ENCODE measurements around the gene SLC29A1. TPM values are rescaled to one million over a fixed set of nuclear protein-coding genes. Genes with fewer than 3 reads are reported as not detected.

SLC29A1 gene
- total and polyA plus RNA-seq, 4 donors, result 19.1 to 42.7 (median 26.4) TPM

DNA sequence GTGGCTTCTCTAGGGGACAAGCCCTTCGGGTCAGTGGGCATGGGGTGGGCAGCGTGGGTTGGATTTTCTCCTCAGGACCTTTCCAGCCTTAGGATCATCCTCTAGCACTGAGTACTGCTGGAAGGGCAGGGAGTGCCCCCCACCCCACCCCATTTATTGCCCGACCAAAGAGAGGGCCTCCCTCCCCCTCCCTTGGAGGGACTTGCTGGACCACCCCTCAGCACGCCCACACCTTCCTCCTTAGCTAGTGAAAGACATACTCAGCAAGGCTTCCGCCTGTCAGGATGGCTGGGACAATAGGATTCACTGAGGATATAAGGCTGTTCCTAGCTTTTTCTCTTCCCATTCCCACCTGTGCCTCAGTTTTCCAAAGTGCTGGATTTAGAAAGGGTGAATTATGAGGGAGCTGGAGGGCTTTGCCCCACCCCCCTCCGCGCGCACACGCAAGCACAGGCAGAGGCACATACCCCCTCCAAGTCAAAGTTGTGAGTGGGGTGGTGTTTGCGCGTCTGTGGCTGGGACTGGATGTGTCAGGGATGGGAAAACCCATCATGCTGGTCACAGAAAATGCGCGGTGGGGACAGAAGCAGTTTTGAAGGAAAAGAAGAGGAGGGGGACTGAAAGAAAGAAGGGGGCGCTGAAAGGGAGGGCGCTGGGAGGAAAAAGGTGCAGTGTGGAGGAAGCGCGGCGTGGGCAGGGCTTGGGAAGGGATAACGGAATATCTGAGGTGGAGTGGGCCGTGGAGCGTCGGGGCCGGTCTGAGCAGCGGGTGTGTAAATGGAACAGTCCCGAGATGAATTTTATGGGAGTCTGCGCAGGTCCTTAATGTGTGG is 693 bp upstream of the SLC29A1 start:
- Histone ChIP-seq H3K27ac (ENCODE audit: low read depth in 1 of 2, low read length in 1 of 2) (peak overlapping the region; percentile 27 to 92), H3K4me1 (ENCODE audit: control insufficient read depth in 5 of 5, insufficient read depth in 5 of 5, low read length in 5 of 5) (peaks cover 18 to 56% (median 26%) of the 10 kb centered on the region in 5 donors), H3K9me3 (ENCODE audit: control insufficient read depth in 4 of 4, insufficient read depth in 3 of 4, low read length in 3 of 4) (no peaks in the 10 kb centered on the region), H3K36me3 (ENCODE audit: control insufficient read depth in 4 of 4, insufficient read depth in 4 of 4, low read length in 4 of 4) (no peaks in the 10 kb centered on the region), H3K27me3 (ENCODE audit: control insufficient read depth in 3 of 3, insufficient read depth in 3 of 3, low read length in 2 of 3) (no peaks in the 10 kb centered on the region), H3K9ac (ENCODE audit: insufficient read depth in 1 of 2, low read length in 2 of 2) (no peak overlapping the region), H3K4me3 (no peak overlapping the region)
- WGBS, 2 donors, result 23 to 36% methylated on average over 26 of the region's 26 CpGs
- ATAC-seq (ENCODE audit: insufficient read depth, low FRiP score), result no peak
- TF ChIP-seq CTCF (IDR thresholded peaks at IDR 0.05; ENCODE audit: control extremely low read depth, extremely low read depth), result no peak
- DNase-seq, result no peak

GRCh38 chr6:44224029-44224964 is 902 bp downstream of the SLC29A1 start:
- DNase-seq, result peak in 2 of 3 donors; percentile 22 to 49
- no peak overlapping the region for H3K9ac ChIP-seq (ENCODE audit: insufficient read depth in 1 of 2, low read length in 2 of 2)
- 12 to 14% methylated on average over 18 of the region's 18 CpGs for WGBS, 2 donors

DNA sequence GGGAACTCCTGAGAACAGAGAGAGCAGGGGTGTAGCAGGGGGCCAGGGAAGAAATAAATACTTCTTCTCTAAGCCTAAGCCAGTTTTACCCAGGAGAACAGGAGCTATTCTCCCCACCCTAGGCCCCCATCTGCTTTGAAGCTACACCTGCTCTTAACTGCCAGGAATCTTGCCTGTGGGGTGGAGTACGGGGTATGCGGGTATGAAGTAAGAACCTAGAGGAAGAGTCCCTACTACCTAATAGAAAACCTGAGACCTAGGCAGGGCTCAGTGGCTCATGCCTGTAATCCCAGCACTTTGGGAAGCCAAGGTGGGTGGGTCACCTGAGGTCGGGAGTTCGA is 1.5 kb downstream of the SLC29A1 start:
- Histone ChIP-seq H3K27ac (ENCODE audit: low read depth in 1 of 2, low read length in 1 of 2) (peak overlapping the region in 1 of 2 donors; percentile 78), H3K9me3 (ENCODE audit: control insufficient read depth in 4 of 4, insufficient read depth in 3 of 4, low read length in 3 of 4) (no peaks in the 10 kb centered on the region), H3K36me3 (ENCODE audit: control insufficient read depth in 4 of 4, insufficient read depth in 4 of 4, low read length in 4 of 4) (peaks cover 0 to 3% (median 0%) of the 10 kb centered on the region in 4 donors), H3K4me3 (no peak overlapping the region), H3K4me1 (ENCODE audit: control insufficient read depth in 5 of 5, insufficient read depth in 5 of 5, low read length in 5 of 5) (peaks cover 12 to 37% (median 17%) of the 10 kb centered on the region in 5 donors), H3K9ac (ENCODE audit: insufficient read depth in 1 of 2, low read length in 2 of 2) (no peak overlapping the region), H3K27me3 (ENCODE audit: control insufficient read depth in 3 of 3, insufficient read depth in 3 of 3, low read length in 2 of 3) (no peaks in the 10 kb centered on the region)
- DNase-seq, result no peak
- no peak for TF ChIP-seq CTCF (IDR thresholded peaks at IDR 0.05; ENCODE audit: control extremely low read depth, extremely low read depth)
- no peak for ATAC-seq (ENCODE audit: insufficient read depth, low FRiP score)
- 85 to 94% methylated on average over 4 of the region's 4 CpGs for WGBS, 2 donors

More at GRCh38 chr6:44224029-44224964, 902 bp downstream of the SLC29A1 start:
- H3K27ac ChIP-seq (ENCODE audit: low read depth in 1 of 2, low read length in 1 of 2), result peak overlapping the region in 1 of 2 donors; percentile 78
- H3K4me3 ChIP-seq, result no peak overlapping the region
- TF ChIP-seq CTCF (IDR thresholded peaks at IDR 0.05; ENCODE audit: control extremely low read depth, extremely low read depth), result no peak
- ATAC-seq (ENCODE audit: insufficient read depth, low FRiP score), result no peak
- H3K9me3 ChIP-seq (ENCODE audit: control insufficient read depth in 4 of 4, insufficient read depth in 3 of 4, low read length in 3 of 4), result no peaks in the 10 kb centered on the region
- peaks cover 12 to 42% (median 17%) of the 10 kb centered on the region in 5 donors for H3K4me1 ChIP-seq (ENCODE audit: control insufficient read depth in 5 of 5, insufficient read depth in 5 of 5, low read length in 5 of 5)
- no peaks in the 10 kb centered on the region for H3K36me3 ChIP-seq (ENCODE audit: control insufficient read depth in 4 of 4, insufficient read depth in 4 of 4, low read length in 4 of 4)
- H3K27me3 ChIP-seq (ENCODE audit: control insufficient read depth in 3 of 3, insufficient read depth in 3 of 3, low read length in 2 of 3), result no peaks in the 10 kb centered on the region

Measured in lung (tissue), 12 donors.